IgD-negative memory B cell (primary cell): ENCODE results near the gene TMEM14A. TPM values are rescaled to one million over a fixed set of nuclear protein-coding genes. Genes with fewer than 3 reads are reported as not detected.
"Not testable (repeated sequence)": the region's sequence is repeated elsewhere in the genome, so short reads cannot be mapped to it uniquely, and the experiment has no call there.

ENCODE experiments used
- H3K27ac Mint-ChIP-seq, 3 donors: one replicate each; pipeline ENCODE4 v1.8.0; 2020 to 2022; ENCODE audit warnings: mild to moderate bottlenecking in 3 of 3, mixed read lengths in 3 of 3, moderate library complexity in 1 of 3
- H3K27me3 Mint-ChIP-seq: one replicate; pipeline ENCODE4 v1.8.0; 2021; ENCODE audit warnings: mixed read lengths
- H3K36me3 Mint-ChIP-seq: one replicate; pipeline ENCODE4 v1.8.0; 2020; ENCODE audit warnings: mild to moderate bottlenecking, mixed read lengths
- H3K4me1 Mint-ChIP-seq, 3 donors: one replicate each; pipeline ENCODE4 v1.8.0; 2020 to 2022; ENCODE audit warnings: mixed read lengths in 3 of 3, mild to moderate bottlenecking in 1 of 3
- H3K4me3 Mint-ChIP-seq, 4 donors: one replicate each; pipeline ENCODE4 v1.8.0; 2020 to 2022; ENCODE audit warnings: mild to moderate bottlenecking in 4 of 4, mixed read lengths in 4 of 4, moderate library complexity in 3 of 4
- H3K9me3 Mint-ChIP-seq, 3 donors: one replicate each; pipeline ENCODE4 v1.8.0; 2020 to 2021; ENCODE audit warnings: mixed read lengths in 3 of 3, mild to moderate bottlenecking in 1 of 3
- polyA plus RNA-seq: library from polyadenylated mRNA; unstranded; fragments of 300-500 nt; fragmentation: Illumina TruSeq; gene quantifications from one replicate; pipeline ENCODE4 v1.2.3, GENCODE V29; 2021

The TMEM14A gene
- polyA plus RNA-seq, 1 donor from 2014 or later = 34.6 TPM

DNA sequence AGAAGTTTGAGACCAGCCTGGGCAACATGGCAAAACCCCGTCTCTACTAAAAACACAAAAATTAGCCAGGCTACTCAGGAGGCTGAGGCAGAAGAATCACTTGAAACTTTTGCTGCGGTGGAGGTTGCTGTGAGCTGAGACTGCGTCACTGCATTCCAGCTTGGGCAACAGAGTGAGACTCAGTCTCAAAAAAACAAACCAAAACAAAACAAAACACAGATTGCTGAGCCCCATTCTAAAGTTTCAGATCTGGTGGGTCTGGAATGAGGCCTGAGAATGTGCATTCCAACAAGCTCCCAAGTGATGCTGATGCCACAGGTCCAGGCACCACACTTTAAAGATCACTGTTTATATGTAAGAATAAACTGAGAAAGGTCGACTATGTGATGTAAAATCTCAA lies 24.9 kb upstream of the TMEM14A start:
- Mint-ChIP-seq H3K27ac (no peak overlapping the region), H3K4me3 (no peak overlapping the region), H3K9me3 (peaks cover 0 to 2% (median 0%) of the 10 kb centered on the region in 3 donors), H3K27me3 (peaks cover 23% of the 10 kb centered on the region), H3K4me1 (peaks cover 0 to 2% (median 0%) of the 10 kb centered on the region in 3 donors), H3K36me3 (no peaks in the 10 kb centered on the region)

DNA sequence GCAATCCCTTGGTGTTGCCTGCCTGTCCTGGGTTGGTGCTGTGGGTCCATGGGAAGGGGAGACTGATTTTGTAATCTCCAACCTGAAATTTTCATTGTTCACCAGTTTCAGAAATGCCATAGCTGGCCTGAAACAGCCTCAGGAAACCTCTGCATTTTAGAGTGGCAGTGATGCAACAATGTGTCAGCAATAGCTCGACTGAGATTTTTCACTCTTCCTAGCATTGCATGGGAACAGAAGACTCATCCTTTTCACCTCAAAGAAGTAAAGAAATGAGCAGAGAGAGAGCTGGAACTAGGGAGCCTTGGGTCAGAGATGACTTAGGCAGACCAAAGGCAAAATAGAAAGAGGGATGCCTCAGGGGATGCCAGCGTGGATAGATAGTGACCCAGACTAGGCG lies 23.7 kb upstream of the TMEM14A start:
- H3K9me3 Mint-ChIP-seq = peaks cover 0 to 2% (median 0%) of the 10 kb centered on the region in 3 donors
- no peak overlapping the region for H3K27ac Mint-ChIP-seq
- H3K4me1 Mint-ChIP-seq = peaks cover 0 to 5% (median 3%) of the 10 kb centered on the region in 3 donors
- H3K36me3 Mint-ChIP-seq = no peaks in the 10 kb centered on the region
- H3K27me3 Mint-ChIP-seq = peaks cover 18% of the 10 kb centered on the region
- no peak overlapping the region for H3K4me3 Mint-ChIP-seq

DNA sequence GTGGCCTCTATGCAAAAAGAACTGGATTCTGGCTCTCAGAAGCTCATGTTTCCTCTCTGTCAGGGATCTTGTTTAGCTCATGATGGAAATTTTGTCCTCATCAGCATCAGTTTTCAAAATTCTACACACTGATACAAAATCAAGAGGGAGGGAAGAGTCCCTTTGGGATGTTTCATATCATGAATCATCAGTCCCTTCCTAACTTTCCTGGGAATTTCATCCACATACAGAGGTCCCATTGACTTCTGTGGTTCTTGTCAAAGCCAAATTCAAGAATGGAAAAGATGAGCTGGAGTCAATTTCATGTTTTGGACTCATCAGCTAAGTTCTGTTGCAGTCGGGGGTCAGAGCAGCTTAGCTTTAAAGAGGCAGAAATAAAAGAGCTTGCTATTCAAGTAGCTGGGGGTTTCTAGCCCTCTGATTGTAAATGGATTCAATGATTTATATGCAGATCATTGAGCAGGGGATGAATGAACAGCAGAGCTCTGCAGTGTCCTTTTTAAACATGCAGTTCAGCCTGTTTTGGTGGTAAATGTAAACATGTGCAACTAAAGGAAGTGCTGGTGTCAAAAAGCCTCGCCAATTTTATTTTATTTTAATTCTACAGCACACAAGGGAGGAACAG lies 21.3 kb upstream of the TMEM14A start:
- no peak overlapping the region for H3K4me3 Mint-ChIP-seq
- no peak overlapping the region for H3K27ac Mint-ChIP-seq
- H3K27me3 Mint-ChIP-seq = peaks cover 12% of the 10 kb centered on the region
- peaks cover 0 to 3% (median 3%) of the 10 kb centered on the region in 3 donors for H3K4me1 Mint-ChIP-seq
- peaks cover 0 to 2% (median 0%) of the 10 kb centered on the region in 3 donors for H3K9me3 Mint-ChIP-seq
- H3K36me3 Mint-ChIP-seq = no peaks in the 10 kb centered on the region

DNA sequence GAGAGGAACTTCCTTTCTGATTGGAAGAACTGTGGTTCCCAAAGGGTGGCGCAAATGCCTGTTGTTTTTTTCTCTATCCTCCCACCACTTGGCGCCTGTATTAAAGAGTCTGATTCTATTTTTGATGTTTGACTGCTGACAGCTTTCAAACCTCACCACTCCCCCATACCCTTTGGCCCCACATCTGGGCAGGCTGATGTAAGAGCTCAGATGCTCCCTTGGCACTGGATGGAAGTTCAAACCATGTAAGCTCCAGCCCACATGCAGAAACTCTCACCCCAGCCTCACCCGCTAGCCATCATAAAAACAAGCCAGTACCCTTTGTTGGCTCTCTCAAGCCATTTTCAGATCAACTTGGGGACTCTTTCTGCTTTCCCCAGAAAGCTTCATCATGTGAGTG lies 20.0 kb upstream of the TMEM14A start:
- Mint-ChIP-seq H3K4me1 (peaks cover 0 to 3% (median 3%) of the 10 kb centered on the region in 3 donors), H3K4me3 (no peak overlapping the region), H3K9me3 (peaks cover 0 to 2% (median 0%) of the 10 kb centered on the region in 3 donors), H3K27ac (no peak overlapping the region), H3K27me3 (peaks cover 11% of the 10 kb centered on the region), H3K36me3 (no peaks in the 10 kb centered on the region)

DNA sequence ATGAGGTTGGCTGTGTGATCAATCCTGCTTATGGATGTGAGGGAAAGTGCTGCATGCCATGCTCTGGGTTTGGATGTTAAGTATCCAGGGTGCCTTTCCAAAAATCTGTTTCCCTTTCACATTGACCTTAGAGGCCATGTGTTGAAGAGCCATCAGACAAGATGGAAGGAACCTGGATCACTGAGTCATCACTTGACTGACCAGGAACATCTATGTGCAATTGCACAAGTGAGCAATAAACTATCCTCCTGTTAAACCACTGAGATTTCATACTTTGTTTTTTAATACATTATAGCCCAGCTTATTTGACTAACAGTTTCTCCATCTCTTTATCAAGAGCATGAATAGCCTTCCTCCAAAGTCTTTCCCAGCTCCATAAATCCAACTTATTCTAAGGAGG lies 17.8 kb upstream of the TMEM14A start:
- Mint-ChIP-seq H3K27me3 (peaks cover 12% of the 10 kb centered on the region), H3K4me3 (no peak overlapping the region), H3K27ac (no peak overlapping the region), H3K4me1 (peaks cover 0 to 3% (median 3%) of the 10 kb centered on the region in 3 donors), H3K9me3 (no peaks in the 10 kb centered on the region), H3K36me3 (no peaks in the 10 kb centered on the region)

DNA sequence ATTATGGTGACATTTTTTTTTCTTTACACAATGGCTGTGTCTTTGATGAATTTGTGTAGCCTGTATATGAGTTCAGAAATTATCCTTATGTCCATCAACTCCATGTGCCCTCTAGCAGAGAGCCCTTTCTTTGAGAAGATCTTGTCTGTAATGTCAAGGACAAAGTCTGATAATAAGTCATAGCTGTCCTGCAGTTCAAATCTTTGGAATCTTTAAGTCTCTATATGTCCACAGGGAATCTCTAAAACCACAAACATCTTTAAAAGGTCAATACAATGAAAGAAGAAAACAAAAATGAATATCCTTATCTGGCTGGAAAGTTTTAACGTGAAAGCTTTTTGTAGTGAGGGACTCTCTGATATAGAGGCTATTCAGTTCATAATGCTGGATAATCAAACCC lies 16.9 kb upstream of the TMEM14A start:
- peaks cover 12% of the 10 kb centered on the region for H3K27me3 Mint-ChIP-seq
- H3K4me1 Mint-ChIP-seq = peaks cover 0 to 3% (median 3%) of the 10 kb centered on the region in 3 donors
- no peaks in the 10 kb centered on the region for H3K36me3 Mint-ChIP-seq
- H3K9me3 Mint-ChIP-seq = no peaks in the 10 kb centered on the region
- no peak overlapping the region for H3K4me3 Mint-ChIP-seq
- H3K27ac Mint-ChIP-seq = no peak overlapping the region

DNA sequence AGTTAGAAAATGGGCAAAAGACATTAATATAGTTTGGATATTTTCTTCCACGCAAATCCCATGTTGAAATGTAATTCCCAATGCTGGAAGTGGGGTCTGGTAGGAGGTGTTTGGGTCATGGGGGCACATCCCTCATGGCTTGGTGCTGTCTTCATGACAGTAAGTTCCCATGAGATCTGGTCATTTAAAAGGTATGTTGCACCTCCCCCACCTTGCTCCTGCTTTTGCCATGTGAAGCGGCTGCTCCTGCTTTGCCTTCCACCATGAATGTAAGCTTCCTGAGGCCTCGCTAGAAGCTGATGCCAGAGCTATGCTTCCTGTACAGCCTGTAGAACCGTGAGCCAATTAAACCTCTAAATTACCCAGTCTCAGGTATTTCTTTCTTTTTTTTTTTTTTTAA lies 16.3 kb upstream of the TMEM14A start:
- H3K27ac Mint-ChIP-seq = peak overlapping the region in 1 of 3 donors; percentile 82
- H3K4me1 Mint-ChIP-seq = peaks cover 0 to 3% (median 3%) of the 10 kb centered on the region in 3 donors
- no peak overlapping the region for H3K4me3 Mint-ChIP-seq
- H3K27me3 Mint-ChIP-seq = peaks cover 12% of the 10 kb centered on the region
- no peaks in the 10 kb centered on the region for H3K36me3 Mint-ChIP-seq
- H3K9me3 Mint-ChIP-seq = no peaks in the 10 kb centered on the region

DNA sequence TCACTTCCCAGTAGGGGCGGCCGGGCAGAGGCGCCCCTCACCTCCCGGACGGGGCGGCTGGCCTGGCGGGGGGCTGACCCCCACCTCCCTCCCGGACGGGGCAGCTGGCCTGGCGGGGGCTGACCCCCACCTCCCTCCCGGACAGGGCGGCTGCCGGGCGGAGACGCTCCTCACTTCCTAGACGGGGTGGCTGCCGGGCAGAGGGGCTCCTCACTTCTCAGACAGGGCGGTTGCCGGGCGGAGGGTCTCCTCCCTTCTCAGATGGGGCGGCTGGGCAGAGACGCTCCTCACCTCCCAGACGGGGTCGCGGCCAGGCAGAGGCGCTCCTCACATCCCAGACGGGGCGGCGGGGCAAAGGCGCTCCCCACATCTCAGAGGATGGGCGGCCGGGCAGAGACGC lies 15.0 kb upstream of the TMEM14A start:
- H3K27ac Mint-ChIP-seq, H3K36me3 Mint-ChIP-seq, H3K4me1 Mint-ChIP-seq, H3K4me3 Mint-ChIP-seq, H3K9me3 Mint-ChIP-seq: not testable (repeated sequence)
- H3K27me3 Mint-ChIP-seq = peaks cover 12% of the 10 kb centered on the region

DNA sequence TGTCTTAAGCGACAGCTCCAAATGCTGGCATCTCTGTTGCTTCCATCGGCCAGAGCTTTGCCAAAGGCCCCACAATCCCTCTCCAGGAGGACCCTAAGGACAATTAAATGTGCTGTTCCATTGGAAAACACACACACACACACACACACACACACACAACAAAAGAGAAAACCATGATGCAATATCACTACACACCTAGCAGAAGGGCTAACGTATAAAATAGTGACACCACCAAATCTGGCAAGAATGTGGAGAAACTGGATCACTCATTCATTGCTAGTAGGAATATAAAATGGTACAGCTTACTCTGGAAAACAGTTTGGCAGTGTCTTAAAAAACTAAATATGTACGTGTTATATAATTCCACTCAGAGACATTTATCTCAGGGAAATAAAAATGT lies 13.0 kb upstream of the TMEM14A start:
- Mint-ChIP-seq H3K4me1 (no peaks in the 10 kb centered on the region), H3K4me3 (no peak overlapping the region), H3K27me3 (peaks cover 6% of the 10 kb centered on the region), H3K27ac (no peak overlapping the region), H3K9me3 (no peaks in the 10 kb centered on the region), H3K36me3 (no peaks in the 10 kb centered on the region)

DNA sequence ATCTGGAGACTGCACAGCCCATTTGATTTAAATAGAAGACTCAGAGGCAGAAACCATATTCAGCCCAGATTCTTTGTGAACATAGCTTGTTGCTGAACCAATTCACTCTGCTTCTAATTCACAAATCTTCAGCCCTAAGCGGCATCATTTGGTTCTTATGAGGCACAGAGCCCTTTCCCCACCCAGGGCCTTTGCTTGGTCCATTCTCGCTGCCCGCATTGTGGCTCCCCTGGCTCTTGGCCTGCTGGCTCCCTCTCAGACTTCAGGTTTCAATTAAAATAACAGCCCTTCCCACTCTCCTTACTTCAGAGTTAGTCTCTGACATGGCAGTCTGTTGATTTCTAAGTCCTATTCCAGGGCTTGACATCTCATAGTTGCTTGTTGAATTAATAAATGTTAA lies 9.4 kb upstream of the TMEM14A start:
- no peaks in the 10 kb centered on the region for H3K36me3 Mint-ChIP-seq
- no peak overlapping the region for H3K27ac Mint-ChIP-seq
- no peak overlapping the region for H3K4me3 Mint-ChIP-seq
- H3K27me3 Mint-ChIP-seq = peaks cover 3% of the 10 kb centered on the region
- H3K9me3 Mint-ChIP-seq = no peaks in the 10 kb centered on the region
- no peaks in the 10 kb centered on the region for H3K4me1 Mint-ChIP-seq

DNA sequence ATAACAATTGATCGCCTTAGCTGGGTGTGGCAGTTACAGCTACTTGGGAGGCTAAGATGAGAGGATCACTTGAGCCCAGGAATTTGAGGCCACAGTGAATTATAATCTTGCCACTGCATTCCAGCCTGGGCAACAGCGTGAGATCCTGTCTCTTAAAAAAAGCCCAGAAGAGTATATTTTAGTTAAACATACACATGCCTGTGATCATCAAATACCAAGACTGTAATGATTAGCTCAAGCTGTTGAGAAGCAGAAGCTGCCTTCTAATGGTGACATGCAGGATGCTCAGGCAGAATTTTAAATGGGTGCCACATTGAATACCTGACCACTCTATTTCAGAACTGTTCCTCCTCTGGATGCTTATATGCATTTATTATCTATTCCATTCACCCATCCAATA lies 8.9 kb upstream of the TMEM14A start:
- Mint-ChIP-seq H3K4me1 (peaks cover 0 to 2% (median 0%) of the 10 kb centered on the region in 3 donors), H3K27me3 (peaks cover 3% of the 10 kb centered on the region), H3K9me3 (no peaks in the 10 kb centered on the region), H3K4me3 (peak overlapping the region in 2 of 4 donors; percentile 58 to 59), H3K27ac (no peak overlapping the region), H3K36me3 (no peaks in the 10 kb centered on the region)

DNA sequence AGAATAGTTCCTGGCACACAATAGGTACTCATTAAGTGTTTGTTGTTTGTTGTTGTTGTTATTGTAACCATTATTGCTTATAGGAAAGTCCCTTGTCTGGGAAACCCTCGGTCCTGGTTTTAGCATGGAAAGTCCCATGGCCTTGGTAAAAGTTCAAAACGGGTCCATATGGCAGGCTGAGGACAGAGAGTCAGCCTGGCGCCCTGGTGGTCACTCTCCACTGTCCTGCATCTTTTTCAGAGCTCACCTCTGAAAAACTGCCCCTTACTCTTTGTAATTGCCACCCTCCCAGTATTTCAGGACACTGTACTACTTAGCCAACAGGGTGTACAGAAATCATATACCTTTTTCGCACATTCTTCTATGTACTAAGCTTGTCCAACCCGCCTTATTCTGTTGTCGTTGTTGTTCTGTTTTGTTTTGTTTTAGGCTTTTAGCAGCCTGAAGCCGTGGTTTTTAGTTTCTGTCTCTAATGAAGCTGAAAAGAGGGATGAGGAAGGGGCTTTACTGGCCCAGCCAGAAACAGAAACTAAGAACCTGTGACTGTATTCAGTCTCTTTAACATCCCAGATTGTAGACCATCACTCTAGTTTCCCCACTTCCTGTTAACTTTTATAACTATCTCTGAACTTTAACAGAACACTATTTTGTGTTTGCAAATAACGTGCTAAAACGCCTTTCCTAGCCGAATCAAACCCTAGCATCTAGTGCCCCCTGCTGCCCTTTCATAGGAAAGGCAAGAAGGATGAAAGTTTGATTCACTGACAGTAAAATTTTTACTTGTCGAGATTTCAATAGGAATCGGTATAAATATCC lies 7.6 kb upstream of the TMEM14A start:
- peaks cover 9 to 12% (median 10%) of the 10 kb centered on the region in 3 donors for H3K4me1 Mint-ChIP-seq
- no peak overlapping the region for H3K27ac Mint-ChIP-seq
- no peaks in the 10 kb centered on the region for H3K9me3 Mint-ChIP-seq
- H3K36me3 Mint-ChIP-seq = no peaks in the 10 kb centered on the region
- H3K27me3 Mint-ChIP-seq = no peaks in the 10 kb centered on the region
- H3K4me3 Mint-ChIP-seq = no peak overlapping the region

DNA sequence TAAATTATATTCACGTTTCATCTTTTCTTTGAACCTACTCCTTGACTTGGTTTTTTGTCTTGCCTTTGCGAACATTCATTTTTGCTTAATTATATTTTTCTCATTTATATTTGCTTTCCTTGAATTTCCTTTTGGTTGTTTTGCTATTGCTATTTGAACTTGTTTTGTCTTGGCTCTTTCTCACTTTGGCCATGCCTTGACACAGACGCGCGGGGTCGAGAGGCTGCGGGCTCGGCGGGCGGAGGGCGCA lies 7.1 kb upstream of the TMEM14A start:
- no peaks in the 10 kb centered on the region for H3K27me3 Mint-ChIP-seq
- H3K9me3 Mint-ChIP-seq = no peaks in the 10 kb centered on the region
- no peak overlapping the region for H3K4me3 Mint-ChIP-seq
- H3K36me3 Mint-ChIP-seq = no peaks in the 10 kb centered on the region
- no peak overlapping the region for H3K27ac Mint-ChIP-seq
- peaks cover 9 to 12% (median 10%) of the 10 kb centered on the region in 3 donors for H3K4me1 Mint-ChIP-seq

DNA sequence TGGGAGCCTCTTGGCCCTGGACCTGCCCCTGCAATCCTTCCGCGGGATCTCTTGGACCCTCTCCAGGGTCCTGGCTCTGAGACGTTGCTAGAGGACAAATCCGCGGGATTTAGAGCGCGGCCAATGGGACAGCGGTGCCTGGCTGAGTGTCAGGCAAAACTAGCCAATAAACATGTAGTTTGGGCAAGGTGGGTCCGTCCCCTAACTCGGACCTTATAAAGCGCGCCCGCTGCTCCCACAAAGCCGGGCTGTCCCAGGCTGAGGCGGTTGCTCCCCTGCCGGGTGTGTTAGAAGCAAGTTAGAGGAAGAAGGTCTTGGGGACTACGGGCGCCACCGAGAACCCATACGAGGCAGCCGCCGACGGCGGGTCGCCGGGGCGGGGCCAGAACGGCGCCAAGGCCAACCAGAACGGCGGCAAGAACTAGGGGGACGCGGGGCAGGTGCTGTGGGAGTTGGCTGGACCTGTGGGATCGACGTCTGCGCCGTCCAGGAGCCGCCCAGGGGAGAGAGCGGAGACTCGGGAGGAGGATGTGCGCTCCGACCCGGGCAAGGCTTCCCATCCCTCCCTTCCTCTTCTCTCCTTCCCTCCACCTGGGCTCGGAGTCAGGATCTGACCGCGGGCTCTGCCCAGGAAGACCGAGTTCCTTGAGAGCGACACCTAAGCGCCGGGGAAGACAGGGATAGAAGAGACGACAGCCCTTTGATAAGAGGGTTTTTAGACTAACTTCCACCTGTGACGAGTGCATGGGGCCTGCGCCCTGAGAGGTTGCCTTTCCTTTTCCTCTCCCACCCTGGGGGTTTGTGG lies 6.5 kb upstream of the TMEM14A start:
- Mint-ChIP-seq H3K9me3 (no peaks in the 10 kb centered on the region), H3K36me3 (no peaks in the 10 kb centered on the region), H3K27me3 (no peaks in the 10 kb centered on the region), H3K4me1 (peaks cover 10 to 16% (median 11%) of the 10 kb centered on the region in 3 donors), H3K4me3 (no peak overlapping the region), H3K27ac (no peak overlapping the region)

DNA sequence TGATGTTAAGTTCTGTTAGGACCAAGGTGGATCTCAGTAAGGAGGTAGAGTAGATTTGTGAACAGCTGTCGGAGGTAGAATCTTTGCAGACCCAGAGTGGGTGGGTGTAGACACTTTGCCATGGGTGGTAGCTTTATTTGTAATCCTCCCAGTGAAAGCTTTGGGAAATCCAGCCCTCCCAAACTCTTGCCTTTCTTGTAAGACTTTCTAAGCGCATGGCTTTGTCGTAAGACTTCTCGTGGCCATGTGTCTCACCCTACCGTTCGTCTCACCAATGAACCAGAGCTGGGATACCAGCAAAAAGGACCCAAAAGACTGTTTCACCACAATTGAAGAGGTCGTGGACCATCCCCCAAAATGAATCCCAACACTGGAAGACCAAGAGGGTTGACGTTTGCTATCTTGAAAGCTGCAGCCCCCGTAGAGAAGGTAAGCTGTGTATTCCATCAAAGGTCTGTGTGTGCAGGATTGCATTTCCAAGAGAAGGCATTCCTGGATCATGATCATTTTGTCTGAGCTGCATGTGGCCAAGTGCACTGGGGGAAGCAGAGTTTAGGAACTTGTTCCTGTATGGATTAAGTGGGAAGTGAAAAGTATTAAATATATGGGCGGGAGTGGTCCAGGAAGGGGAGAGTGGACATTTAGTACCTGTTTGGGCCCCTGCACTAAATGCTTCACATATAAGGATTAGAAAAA lies 5.8 kb upstream of the TMEM14A start:
- no peak overlapping the region for H3K27ac Mint-ChIP-seq
- peaks cover 10 to 17% (median 12%) of the 10 kb centered on the region in 3 donors for H3K4me1 Mint-ChIP-seq
- H3K36me3 Mint-ChIP-seq = no peaks in the 10 kb centered on the region
- no peak overlapping the region for H3K4me3 Mint-ChIP-seq
- H3K27me3 Mint-ChIP-seq = no peaks in the 10 kb centered on the region
- no peaks in the 10 kb centered on the region for H3K9me3 Mint-ChIP-seq
